NCI-H2196 treated with DMSO at 0.1 percent for 48 hours (cell line): Measurements from ENCODE around the gene HDAC4.

Experiments
- DNase-seq: peaks from one replicate; lab custom pipeline; 2025; ENCODE audit not compliant: unreplicated experiment; lab: John Stamatoyannopoulos, UW

The HDAC4 gene

DNA sequence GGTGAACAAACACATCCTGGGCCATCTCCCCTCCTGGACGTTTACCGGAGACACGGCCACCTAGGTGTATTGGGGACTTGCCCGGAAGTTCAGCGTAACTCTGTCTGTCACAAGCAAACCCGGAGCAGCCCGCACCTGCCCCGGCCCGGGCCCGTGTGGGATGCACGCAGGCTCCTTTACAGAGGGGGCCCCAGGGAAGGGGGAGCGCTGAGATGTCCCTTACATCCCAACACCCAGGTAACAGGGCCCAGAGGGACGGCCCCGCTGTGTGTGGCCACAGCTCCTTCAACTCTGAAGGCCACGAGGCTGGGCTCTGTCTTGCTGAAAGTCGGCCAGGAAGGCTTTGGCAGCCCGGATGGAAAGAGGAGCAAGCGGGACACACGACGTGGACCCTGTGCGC, 340.1 kb downstream of the HDAC4 start:
- DNase-seq, result no peak

DNA sequence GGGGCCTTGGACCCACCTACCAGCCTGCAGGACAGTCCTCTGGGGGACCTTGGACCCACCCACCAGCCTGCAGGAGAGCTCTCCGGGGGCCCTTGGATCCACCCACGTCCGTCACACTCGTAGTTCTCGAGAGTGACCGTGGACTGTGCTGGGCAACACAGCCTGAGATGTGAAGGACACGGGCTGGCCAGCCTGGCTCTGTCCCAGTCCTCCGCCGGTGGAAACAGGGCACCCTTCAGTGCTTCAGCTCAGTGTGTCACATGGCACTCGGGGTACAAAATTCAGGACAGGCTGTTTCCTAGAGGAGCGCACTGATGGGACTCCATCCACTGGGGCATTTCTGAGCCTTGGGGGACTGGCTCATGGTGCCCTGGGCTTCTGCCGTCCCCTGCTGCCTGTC, 341.0 kb downstream of the HDAC4 start:
- DNase-seq, result no peak

DNA sequence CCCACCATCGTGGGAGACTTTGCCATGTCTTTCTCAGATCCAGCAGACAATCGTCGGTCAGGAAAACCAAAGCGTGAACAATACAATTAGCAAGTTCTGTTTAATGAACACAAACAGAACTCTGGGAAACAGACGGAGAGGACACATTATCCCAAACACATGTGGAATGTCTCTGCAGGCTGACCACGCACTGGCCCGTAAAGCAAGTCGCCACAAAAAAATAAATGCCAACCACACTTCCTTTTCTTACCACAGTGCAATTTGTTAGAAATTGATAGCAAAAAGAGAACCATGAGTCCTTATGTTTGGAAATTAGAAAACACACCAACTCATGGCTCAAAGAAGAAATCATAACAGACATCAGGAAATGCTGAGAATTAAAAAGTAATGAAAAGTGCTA, 342.1 kb downstream of the HDAC4 start:
- DNase-seq, result no peak

DNA sequence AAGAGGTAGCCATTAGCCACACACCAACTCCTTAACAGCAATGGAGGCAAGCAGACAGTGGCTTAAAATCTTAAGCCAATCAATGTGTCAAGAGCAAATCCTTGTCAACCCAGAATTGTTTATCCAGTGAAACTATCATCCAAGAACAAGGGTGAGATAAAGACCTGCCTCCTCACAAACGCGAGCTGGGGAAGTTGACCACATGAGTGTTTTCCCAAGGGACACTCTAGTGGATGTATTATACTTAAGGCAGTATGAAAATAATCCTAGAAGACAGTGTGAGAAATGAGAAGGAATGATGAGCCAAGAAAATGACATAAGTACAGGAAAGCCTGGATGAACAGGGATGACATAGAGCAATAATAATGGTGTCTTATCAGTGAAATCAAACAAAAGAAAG, 343.3 kb downstream of the HDAC4 start:
- no peak for DNase-seq

DNA sequence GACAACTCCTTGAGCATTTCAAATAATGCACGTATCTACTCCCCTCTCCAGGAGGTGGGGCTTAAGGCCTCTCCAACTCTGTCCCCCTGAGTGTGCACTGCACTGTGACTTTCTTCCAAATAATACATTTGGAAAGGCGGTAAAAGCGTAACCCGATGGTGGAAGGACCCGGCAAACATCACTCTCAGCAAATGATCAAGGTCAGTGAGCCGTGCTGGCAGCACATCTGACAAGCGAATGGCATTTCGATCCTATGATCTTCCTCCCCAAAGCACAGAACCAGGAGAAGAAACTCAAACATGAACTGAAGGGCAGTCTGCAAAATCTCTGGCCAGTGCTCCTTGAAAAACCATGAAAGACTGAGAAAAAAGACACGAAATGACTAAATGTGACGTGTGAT, 344.2 kb downstream of the HDAC4 start:
- DNase-seq, result no peak

DNA sequence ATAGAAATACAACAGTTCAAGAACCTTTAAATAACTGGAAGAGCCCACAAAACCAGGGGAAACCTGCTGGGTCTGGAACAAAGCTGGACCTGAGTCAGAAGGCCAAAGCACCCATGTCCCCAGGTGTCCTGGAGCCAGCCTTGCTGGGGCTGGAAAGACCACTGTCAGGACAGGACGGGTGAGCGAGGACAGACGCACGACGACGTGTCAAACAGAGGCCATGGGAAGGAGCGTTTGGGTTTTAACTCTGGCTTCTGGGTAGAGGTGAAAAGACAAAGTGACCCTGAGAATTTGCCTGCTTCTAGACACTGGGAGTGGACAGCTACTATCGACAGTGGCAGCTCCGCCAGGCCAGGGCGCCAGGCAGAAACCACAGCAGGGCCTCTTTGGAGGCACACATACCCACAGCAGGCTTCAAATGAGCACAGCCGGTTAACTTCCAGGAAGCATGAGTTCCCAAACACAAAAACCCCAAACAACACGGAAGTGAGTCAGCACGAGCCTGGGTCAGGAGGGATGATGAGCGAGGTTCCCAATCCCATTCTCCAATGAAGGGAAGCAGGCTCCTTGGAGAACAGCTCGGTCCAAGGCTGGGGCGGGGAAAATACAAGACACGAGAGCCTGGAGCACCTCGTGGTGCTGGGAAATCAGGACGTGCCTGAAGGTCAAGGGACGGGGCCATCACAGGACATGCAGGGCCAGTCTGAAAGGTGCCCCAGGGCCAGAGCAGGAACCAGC, 344.9 kb downstream of the HDAC4 start:
- DNase-seq, result no peak

DNA sequence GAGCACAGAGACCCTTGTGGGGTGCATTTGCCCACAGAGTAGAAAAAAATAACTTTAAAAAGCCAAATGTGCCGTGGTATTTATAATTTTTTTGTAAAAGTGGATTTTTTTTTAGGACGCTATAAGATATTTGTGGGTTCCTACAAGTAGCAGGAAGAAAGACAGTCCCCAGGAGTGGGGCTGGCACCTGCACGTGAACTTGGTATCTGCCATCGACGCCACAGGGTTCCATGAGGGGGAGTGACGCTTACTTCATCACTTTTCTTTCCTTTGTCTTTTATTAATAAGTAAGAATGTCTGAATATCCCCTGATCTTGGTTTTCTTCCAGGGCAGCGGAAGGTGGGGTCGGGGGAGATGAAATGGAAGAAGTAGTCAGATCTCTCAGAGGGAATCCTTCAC, 345.9 kb downstream of the HDAC4 start:
- no peak for DNase-seq

DNA sequence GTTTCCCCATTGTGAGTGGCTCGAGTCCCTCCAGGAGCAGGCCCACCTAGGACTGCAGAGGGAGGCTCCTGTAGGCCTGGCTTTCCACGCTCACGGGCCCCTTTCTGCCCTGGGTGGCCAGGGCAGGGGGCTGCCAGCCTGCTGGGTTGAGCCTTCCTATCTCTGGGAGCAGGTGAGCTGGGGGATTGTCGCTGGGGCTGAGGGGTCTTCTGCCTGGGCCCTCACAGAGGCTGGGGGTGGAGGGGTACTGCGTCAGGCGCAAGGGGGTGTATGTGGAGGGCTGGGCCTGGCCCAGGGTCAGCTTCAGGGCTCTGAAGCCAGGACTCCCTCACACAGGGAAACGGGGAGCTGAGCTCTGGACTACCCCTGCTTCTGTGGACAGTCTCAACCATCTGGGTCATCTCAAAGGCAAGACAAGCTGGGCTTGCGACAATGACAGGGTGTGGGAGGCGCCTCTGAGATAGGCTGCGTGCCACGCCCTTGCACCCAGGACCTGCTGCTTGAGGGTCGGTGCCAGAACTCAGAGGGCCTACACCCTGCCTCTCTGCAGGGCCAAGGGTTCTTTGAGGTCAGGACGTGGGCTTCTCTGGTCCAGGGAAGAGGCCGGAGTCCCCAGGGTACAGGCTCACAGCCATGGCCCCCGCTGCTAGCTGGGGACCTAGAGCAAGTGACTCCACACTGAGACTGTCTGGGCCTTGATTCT, 346.9 kb downstream of the HDAC4 start:
- DNase-seq, result no peak

DNA sequence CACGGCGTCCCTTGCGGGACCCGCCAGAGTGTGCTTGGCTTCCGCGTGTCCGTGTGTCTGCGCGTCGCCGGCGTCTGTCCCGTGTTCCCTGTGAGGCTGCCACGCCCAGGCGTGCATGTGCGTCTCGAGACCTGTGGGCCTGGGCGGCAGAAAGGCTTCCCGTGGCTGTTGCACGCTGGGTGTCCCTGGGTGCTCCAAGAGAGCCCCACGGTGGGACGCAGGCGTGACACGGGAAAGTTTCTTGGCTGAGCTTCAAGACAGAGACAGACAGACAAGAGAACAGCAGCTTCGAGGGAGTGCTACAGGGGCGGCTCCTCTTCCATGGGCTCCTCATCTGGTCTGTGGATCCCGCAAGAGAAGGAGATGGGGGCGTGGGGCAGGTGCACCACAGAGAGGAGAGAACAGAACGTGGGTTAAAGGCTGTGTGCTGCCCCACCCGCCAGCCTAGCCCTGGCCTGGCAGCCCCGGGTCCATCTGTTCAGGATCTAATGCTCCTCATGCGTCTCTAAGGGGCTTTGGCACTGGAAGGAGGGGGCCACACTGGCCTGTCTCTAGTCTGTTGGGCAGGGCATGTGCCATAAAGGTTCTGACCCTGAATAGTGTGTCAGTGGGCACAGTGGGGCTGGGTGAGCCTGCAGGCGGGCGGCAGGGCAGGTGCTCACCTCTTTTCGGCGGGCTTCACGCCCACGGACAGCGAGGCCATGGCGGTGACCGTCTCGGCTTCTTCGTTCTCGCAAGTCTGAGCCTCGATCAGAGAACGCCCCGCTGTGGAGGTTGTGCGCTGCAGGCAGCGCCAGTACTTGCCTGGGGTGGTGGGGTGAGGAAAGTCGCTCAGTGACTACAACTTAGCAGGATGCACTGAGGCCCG, 347.8 kb downstream of the HDAC4 start:
- DNase-seq, result no peak

DNA sequence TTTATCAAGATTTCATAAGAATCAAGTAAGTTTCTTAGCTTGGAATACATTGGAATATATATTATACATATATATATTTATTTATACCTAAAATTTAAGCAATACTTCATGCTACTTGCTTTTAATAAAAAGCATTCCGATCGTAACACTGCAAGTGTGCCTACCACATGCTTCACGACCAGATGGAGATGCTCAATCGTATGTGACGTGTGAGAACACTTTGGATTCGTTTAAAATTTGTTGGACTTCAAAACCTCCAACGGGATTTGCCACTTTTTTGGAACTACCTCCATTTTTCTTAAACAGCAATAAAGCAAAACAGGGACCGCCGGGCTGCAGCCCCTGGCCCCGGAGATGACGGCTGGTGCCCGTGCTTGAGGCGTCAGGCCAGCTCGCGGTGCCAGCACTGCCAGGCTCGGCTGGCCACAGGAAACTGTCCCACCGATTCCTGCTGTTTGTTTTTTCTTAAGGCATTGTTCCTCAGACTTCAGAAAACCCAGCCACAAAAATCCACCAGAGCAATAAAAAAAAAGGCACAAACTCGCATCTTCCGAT, 348.9 kb downstream of the HDAC4 start:
- DNase-seq, result no peak

DNA sequence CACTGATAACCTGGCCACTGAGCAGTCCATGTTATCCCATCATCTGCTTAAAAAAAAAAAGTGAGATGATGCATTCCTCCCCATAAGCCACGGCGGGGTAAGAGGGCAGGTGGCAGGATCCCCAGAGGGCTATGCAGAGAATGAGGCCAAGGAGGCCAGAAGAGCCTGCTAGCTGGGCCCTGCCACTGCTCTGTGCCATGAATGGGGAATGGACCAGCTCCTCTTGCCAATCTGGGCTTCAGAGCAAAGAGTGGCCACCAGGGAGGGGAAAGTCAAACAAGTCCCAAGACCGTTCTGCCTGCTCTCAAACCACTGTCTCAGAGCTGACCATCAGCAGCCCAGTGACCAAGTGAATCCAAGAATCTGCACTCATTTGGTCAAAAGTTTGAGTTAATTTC, 350.6 kb downstream of the HDAC4 start:
- no peak for DNase-seq

DNA sequence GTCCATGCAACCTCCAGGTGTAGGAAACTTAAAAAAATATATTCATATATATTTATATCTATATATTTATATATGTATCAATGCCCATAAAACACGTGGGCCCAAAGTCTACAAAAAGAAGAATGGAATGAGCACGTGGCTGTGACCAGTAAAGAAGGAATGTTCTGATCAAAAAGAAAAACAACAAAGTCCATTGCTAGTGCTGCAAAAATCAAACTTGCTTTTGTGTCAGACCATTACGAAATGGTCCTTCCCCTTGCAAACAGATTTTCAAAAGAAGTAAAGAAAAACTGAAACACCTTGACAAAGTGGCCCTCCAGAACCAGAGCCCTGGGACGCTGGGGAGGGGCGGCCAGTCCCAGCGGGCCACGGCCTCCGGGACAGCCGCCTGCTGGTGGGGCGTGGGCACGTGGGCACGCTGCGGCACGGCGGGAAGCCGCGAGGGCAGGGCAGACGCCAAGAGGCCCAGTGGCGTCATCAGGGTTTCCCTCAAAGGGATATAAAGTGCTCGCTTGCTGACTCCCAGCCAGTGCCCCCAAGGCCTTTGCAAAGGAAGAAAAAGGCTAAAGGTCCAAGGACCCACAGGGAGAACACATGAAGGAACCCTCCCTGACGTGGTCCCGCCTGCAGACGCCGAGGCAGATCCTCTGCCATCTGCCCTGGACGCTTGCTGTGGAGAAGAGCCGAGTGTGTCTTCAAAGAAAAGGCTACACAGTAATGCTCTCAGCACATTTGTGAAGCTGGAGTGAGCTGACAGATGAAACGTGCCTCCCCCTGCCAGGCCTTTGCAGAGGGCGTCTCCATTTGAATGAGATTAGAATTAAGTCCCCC, 351.2 kb downstream of the HDAC4 start:
- no peak for DNase-seq

DNA sequence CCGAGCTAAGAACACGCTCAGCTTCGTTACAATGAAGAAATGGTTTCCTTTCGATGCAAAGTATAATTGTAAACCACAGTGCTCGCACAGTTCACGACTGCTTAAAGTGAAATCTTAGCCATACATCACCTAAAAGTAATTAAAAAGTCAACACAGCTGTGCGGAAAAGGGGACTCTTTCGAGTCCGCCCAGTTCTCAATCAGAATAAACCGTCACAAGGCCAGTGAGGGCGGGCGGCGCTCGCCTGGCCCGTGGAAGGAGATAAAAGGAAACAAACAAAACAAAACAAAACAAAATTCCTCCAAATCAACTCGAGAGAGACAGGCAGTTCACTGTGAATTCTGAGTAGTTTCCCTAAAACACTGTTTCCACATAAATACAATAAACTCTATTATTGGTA, 352.1 kb downstream of the HDAC4 start:
- DNase-seq, result no peak

DNA sequence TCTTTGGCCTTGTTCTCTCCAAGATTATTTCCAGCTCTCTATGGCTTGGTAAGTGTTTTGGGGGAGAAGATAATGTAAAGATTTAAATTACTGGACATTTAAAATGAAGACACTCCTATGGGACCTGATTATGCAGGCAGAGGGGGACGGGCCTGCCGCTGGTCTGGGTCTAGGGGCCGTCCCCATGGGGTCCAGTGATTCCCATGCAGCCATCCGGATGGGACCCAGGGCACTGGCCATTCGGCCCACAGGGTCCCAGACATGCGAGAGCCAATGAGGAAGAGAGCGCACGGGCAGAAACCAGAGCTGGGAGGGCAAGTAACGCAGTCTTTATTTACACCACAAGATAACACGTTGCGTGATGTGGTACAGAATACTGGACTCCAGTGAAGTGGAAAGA, 353.0 kb downstream of the HDAC4 start:
- no peak for DNase-seq

DNA sequence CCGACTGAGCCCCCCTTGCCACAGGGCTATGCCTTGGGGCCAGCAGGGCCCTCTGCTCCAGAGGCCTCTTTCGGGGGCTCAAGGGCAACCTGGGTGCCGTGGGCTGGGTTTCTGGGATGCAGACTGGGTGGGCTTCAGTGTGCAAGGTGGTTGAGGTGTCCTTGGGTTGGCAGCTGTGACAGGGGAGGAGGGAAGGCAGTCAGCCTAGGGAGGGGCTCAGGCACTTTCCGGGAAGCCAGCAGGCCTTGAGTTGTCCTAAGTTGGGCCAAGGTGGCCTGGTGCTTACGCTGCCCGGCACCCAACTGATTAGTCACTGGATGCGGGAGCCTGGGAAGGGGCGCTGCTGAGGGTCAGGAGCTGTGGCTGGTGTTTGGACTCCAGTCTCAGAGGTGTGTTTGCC, 353.4 kb downstream of the HDAC4 start:
- no peak for DNase-seq

DNA sequence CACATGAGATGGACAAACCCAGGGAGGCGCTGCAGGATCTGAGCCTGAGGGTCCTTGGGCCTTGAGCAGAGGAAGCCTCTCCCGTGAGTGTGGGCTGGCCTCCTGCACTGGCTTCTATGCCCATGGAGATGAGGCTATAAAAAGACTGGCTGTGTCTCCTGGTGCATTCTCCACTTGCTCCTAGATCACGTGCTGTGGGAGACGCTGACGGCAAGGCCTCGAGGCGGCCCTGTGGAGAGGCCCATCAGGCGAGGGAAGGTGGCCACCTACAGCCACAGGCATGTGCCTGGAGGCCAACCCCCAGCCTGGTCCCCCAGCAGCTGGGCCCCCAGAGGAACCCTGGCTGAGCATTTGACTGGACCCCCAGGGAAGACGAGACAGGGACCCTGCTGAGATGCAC, 354.0 kb downstream of the HDAC4 start:
- no peak for DNase-seq

DNA sequence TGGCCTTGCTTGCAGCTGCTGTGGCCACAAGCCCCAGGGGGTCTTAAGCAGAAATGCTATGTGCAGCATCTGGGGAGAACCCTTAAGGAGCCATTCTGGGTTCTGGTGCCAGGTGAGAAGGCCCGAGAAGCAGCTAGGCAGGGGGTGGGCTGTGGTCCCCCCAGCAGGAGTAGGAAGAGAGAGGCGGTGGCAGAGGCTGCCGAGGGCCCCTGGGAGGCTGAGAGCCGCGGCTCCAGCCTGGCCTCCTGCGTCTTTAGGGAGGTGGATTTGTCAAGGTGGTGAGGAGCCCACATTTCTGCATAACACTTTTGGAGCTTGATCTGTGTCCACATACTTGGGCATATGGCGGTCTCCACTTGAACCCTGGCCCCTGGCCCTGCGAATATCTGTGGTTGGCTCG, 356.5 kb downstream of the HDAC4 start:
- no peak for DNase-seq

DNA sequence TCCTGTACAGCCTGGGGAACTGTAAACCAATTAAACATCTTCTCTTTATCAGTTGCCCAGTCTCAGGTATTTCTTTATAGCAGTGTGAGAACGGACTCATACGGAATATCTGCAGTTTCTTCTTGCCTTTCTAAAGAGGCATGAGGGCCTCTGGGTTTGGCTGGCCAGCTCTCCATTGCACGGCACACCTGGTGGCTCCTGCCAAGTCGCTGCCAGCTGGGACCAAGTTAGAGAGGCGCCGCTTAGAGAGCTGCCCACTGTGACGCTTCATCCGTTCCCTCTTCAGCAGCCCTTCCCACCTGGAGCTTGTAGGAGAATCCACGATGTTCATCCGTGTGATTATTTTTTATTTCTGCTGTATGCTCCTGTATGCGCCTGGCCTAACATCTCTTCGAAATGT, 357.5 kb downstream of the HDAC4 start:
- no peak for DNase-seq

DNA sequence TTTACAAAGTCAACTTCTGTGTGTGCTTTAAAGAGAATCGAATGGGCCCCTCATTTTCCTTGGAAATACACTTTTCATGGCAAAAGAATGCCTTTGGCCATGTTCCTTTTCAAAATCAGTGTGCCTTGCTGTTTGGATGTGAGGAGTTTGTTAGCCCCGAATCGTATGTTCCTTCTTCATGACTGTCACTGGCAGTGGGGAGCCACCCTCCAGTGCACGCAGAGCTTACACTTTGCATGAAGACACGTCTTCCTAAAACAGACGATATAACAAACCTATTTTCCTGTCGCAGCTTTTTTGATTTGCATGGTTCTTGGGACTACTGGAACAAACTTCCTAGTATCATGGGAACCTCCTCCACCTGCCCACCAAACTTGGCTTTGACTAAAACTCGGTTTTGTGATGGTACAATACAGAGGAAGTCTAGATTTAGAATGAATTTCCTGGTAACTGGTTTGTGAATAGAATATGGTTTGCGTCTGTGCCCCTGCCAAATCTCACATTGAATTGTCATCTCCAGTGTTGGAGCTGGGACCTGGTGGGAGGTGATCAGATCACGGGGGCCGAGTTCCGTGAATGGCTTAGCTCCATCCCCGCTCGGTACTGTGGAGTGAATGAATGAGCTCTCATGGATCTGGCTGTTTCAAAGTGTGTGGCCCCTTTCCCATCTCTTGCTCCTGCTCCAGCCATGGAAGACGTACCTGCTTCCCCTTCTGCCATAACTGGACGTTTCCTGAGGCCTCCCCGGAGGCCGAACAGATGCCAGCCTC, 358.1 kb downstream of the HDAC4 start:
- DNase-seq, result no peak

DNA sequence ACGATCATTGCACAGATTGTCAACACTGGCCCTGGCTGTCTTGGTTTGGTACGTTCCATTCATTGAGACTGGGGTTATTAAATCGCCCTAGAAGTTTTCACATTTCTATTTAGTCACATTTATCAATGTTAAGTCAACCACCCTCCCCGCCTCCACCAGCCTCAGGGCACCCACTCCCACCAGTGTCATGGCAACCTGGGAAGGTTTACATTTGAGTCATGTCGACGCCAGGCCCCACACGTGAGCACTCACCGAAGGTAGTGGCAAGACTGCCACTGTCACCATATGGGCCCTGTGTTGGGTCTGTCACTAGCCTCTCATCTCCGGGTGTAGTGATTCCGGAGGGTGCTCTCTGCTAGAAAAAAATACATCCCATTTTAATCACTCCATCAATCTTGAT, 358.8 kb downstream of the HDAC4 start:
- no peak for DNase-seq
